Thymus (tissue), 11 donors: Measurements from ENCODE around the gene SYNJ2. TPM values are rescaled to one million over a fixed set of nuclear protein-coding genes. Genes with fewer than 3 reads are reported as not detected.

ENCODE experiments used
- DNase-seq, 9 donors: peaks; one replicate each; pipeline ENCODE4 v3.0.0-alpha.2; 2013; ENCODE audit warnings: low spot score in 9 of 9, low read depth in 6 of 9, missing footprints in 1 of 9
- H3K27ac ChIP-seq, 2 donors: one replicate each; pipeline ENCODE4 v1.5.1; 2013; ENCODE audit warnings: control low read depth in 1 of 2, low read depth in 1 of 2, low read length in 1 of 2, mild to moderate bottlenecking in 1 of 2, moderate library complexity in 1 of 2
- H3K27me3 ChIP-seq, 2 donors: one replicate each; pipeline ENCODE4 v1.5.1; 2013; ENCODE audit warnings: low read length in 1 of 2; ENCODE audit not compliant: control insufficient read depth in 2 of 2, insufficient read depth in 1 of 2
- H3K36me3 ChIP-seq, 2 donors: one replicate each; pipeline ENCODE4 v1.5.1; 2013; ENCODE audit warnings: low read length in 1 of 2, mild to moderate bottlenecking in 1 of 2, moderate library complexity in 1 of 2; ENCODE audit not compliant: control insufficient read depth in 2 of 2, insufficient read depth in 2 of 2
- H3K4me1 ChIP-seq, 2 donors: one replicate each; pipeline ENCODE4 v1.5.1; 2013; ENCODE audit warnings: low read length in 2 of 2; ENCODE audit not compliant: control insufficient read depth in 2 of 2, insufficient read depth in 2 of 2
- H3K4me3 ChIP-seq, 2 donors: one replicate each; pipeline ENCODE4 v1.5.1; 2013; ENCODE audit warnings: low read length in 2 of 2, control low read depth in 1 of 2, mild to moderate bottlenecking in 1 of 2
- H3K9me3 ChIP-seq, 2 donors: one replicate each; pipeline ENCODE4 v1.5.1; 2013; ENCODE audit warnings: low read length in 1 of 2, mild to moderate bottlenecking in 1 of 2; ENCODE audit not compliant: control insufficient read depth in 2 of 2, insufficient read depth in 1 of 2
- WGBS: extraction: QIAGEN DNeasy Blood & Tissue Kit; methylation state at CpG from one replicate; pipeline ENCODE4 v1.1.7; 2013; 5-methylcytosine and 5-hydroxymethylcytosine counted together
- polyA plus RNA-seq: library from polyadenylated mRNA; stranded (reverse); fragments of 200-250 nt; gene quantifications from one replicate; pipeline ENCODE4 v1.2.3, GENCODE V29; 2013
- total RNA-seq: library from RNA; stranded (reverse); fragments of 120-200 nt; gene quantifications from one replicate; pipeline ENCODE4 v1.2.4, GENCODE V29; 2013
- donor health status: healthy.

SYNJ2 gene
- total and polyA plus RNA-seq, 2 donors, result 5.7 to 8.2 TPM

- Histone ChIP-seq H3K4me3 (no peak overlapping the region), H3K36me3 (peaks cover 0 to 3% of the 10 kb centered on the region in 2 donors), H3K9me3 (no peaks in the 10 kb centered on the region), H3K4me1 (peaks cover 3 to 13% of the 10 kb centered on the region in 2 donors), H3K27me3 (no peaks in the 10 kb centered on the region), H3K27ac (no peak overlapping the region)
- 50% methylated on average over 2 of the region's 2 CpGs for WGBS
- no peak for DNase-seq
Observed at GRCh38 chr6:158053377-158054313, 72.0 kb downstream of the SYNJ2 start.

- WGBS, result 90% methylated on average over 9 of the region's 9 CpGs
- Histone ChIP-seq H3K9me3 (peaks cover 0 to 4% of the 10 kb centered on the region in 2 donors), H3K36me3 (no peaks in the 10 kb centered on the region), H3K4me1 (peaks cover 0 to 21% of the 10 kb centered on the region in 2 donors), H3K4me3 (no peak overlapping the region), H3K27ac (no peak overlapping the region), H3K27me3 (no peaks in the 10 kb centered on the region)
- no peak for DNase-seq
Observed at GRCh38 chr6:158056355-158056754, 74.7 kb downstream of the SYNJ2 start.

GRCh38 chr6:158056804-158057203 lies 75.1 kb downstream of the SYNJ2 start:
- Histone ChIP-seq H3K36me3 (no peaks in the 10 kb centered on the region), H3K27ac (no peak overlapping the region), H3K4me3 (no peak overlapping the region), H3K4me1 (peaks cover 0 to 21% of the 10 kb centered on the region in 2 donors), H3K9me3 (peaks cover 0 to 4% of the 10 kb centered on the region in 2 donors), H3K27me3 (no peaks in the 10 kb centered on the region)
- DNase-seq, result no peak
- 98% methylated on average over 9 of the region's 9 CpGs for WGBS

GRCh38 chr6:158057213-158057987 lies 75.7 kb downstream of the SYNJ2 start:
- H3K36me3 ChIP-seq, result peaks cover 0 to 3% of the 10 kb centered on the region in 2 donors
- peaks cover 0 to 21% of the 10 kb centered on the region in 2 donors for H3K4me1 ChIP-seq
- H3K4me3 ChIP-seq, result no peak overlapping the region
- H3K27me3 ChIP-seq, result no peaks in the 10 kb centered on the region
- H3K27ac ChIP-seq, result no peak overlapping the region
- H3K9me3 ChIP-seq, result peaks cover 0 to 4% of the 10 kb centered on the region in 2 donors
- no peak for DNase-seq
- WGBS, result 97% methylated on average over 21 of the region's 21 CpGs

GRCh38 chr6:158058171-158058651 lies 76.5 kb downstream of the SYNJ2 start:
- 0% methylated on average over 1 of the region's 1 CpG for WGBS
- Histone ChIP-seq H3K27ac (no peak overlapping the region), H3K36me3 (peaks cover 0 to 3% of the 10 kb centered on the region in 2 donors), H3K4me1 (peaks cover 0 to 21% of the 10 kb centered on the region in 2 donors), H3K27me3 (no peaks in the 10 kb centered on the region), H3K4me3 (no peak overlapping the region), H3K9me3 (peaks cover 0 to 4% of the 10 kb centered on the region in 2 donors)
- peak in 1 of 9 donors; percentile 30 for DNase-seq

- H3K9me3 ChIP-seq, result peaks cover 0 to 4% of the 10 kb centered on the region in 2 donors
- H3K4me3 ChIP-seq, result no peak overlapping the region
- no peaks in the 10 kb centered on the region for H3K27me3 ChIP-seq
- WGBS, result 97% methylated on average over 13 of the region's 13 CpGs
- DNase-seq, result no peak
- H3K4me1 ChIP-seq, result peaks cover 0 to 21% of the 10 kb centered on the region in 2 donors
- H3K36me3 ChIP-seq, result peaks cover 0 to 8% of the 10 kb centered on the region in 2 donors
- H3K27ac ChIP-seq, result no peak overlapping the region
Observed at GRCh38 chr6:158059108-158059507, 77.4 kb downstream of the SYNJ2 start.

GRCh38 chr6:158060455-158061360 lies 79.0 kb downstream of the SYNJ2 start:
- WGBS, result 89% methylated on average over 11 of the region's 11 CpGs
- Histone ChIP-seq H3K4me1 (peaks cover 0 to 21% of the 10 kb centered on the region in 2 donors), H3K27me3 (no peaks in the 10 kb centered on the region), H3K9me3 (peaks cover 0 to 4% of the 10 kb centered on the region in 2 donors), H3K27ac (no peak overlapping the region), H3K4me3 (no peak overlapping the region), H3K36me3 (peaks cover 10 to 12% of the 10 kb centered on the region in 2 donors)
- peak in 1 of 9 donors; percentile 25 for DNase-seq

- Histone ChIP-seq H3K9me3 (peaks cover 0 to 4% of the 10 kb centered on the region in 2 donors), H3K4me3 (no peak overlapping the region), H3K4me1 (peaks cover 0 to 21% of the 10 kb centered on the region in 2 donors), H3K27me3 (no peaks in the 10 kb centered on the region), H3K27ac (no peak overlapping the region), H3K36me3 (peaks cover 16 to 18% of the 10 kb centered on the region in 2 donors)
- DNase-seq, result no peak
- WGBS, result 90% methylated on average over 5 of the region's 5 CpGs
Observed at GRCh38 chr6:158061361-158061708, 79.7 kb downstream of the SYNJ2 start.
